ENCODE results near the gene OPN4. TPM values are rescaled to one million over a fixed set of nuclear protein-coding genes. Genes with fewer than 3 reads are reported as not detected.

The OPN4 gene
- total RNA-seq, 1 donor from 2014 or later: not detected

- H3K27me3 ChIP-seq (ENCODE audit: insufficient read depth, low read length): no peaks in the 10 kb centered on the region
- no peak overlapping the region for H2AFZ ChIP-seq (ENCODE audit: low read depth, low read length)
- H3K27ac ChIP-seq (ENCODE audit: low read depth, low read length): no peak overlapping the region
- no peaks in the 10 kb centered on the region for H3K36me3 ChIP-seq (ENCODE audit: insufficient read depth, low read length)
- no peak overlapping the region for H3K9ac ChIP-seq (ENCODE audit: low read length)
- TF ChIP-seq EZH2 (IDR thresholded peaks at IDR 0.05; ENCODE audit: insufficient read depth, low read length): no peak
- TF ChIP-seq, protein P1, sequence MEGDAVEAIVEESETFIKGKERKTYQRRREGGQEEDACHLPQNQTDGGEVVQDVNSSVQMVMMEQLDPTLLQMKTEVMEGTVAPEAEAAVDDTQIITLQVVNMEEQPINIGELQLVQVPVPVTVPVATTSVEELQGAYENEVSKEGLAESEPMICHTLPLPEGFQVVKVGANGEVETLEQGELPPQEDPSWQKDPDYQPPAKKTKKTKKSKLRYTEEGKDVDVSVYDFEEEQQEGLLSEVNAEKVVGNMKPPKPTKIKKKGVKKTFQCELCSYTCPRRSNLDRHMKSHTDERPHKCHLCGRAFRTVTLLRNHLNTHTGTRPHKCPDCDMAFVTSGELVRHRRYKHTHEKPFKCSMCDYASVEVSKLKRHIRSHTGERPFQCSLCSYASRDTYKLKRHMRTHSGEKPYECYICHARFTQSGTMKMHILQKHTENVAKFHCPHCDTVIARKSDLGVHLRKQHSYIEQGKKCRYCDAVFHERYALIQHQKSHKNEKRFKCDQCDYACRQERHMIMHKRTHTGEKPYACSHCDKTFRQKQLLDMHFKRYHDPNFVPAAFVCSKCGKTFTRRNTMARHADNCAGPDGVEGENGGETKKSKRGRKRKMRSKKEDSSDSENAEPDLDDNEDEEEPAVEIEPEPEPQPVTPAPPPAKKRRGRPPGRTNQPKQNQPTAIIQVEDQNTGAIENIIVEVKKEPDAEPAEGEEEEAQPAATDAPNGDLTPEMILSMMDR (IDR thresholded peaks at IDR 0.05; ENCODE audit: insufficient read depth, low read depth, low read length): no peak
- no peak overlapping the region for H3K4me3 ChIP-seq (ENCODE audit: insufficient read depth, low read depth, low read length)
- FAIRE-seq (no peak), DNase-seq (ENCODE audit: low read depth) (no peak)
- no peaks in the 10 kb centered on the region for H4K20me1 ChIP-seq (ENCODE audit: insufficient read depth, low read length)
- no peak overlapping the region for H3K4me3 Mint-ChIP-seq (ENCODE audit: unreplicated experiment)
- H3K4me2 ChIP-seq (ENCODE audit: low read length): no peak overlapping the region
- peaks cover 14% of the 10 kb centered on the region for H3K4me1 ChIP-seq (ENCODE audit: insufficient read depth, low read length)
- no peak overlapping the region for H3K27ac Mint-ChIP-seq (ENCODE audit: unreplicated experiment)
- H3K27me3 Mint-ChIP-seq (ENCODE audit: low read depth, unreplicated experiment): peaks cover 31% of the 10 kb centered on the region
- peaks cover 18% of the 10 kb centered on the region for H3K4me1 Mint-ChIP-seq (ENCODE audit: low read depth, unreplicated experiment)
- no peaks in the 10 kb centered on the region for H3K9me3 Mint-ChIP-seq (ENCODE audit: unreplicated experiment)
- peaks cover 2% of the 10 kb centered on the region for H3K36me3 Mint-ChIP-seq (ENCODE audit: low read depth, unreplicated experiment)
- H3K79me2 ChIP-seq (ENCODE audit: insufficient read depth, low read length): no peaks in the 10 kb centered on the region
- no peaks in the 10 kb centered on the region for H3K9me3 ChIP-seq (ENCODE audit: insufficient read depth, low read depth, low read length)
Observed at GRCh38 chr10:86691333-86692022, 37.1 kb downstream of the OPN4 start.

DNA sequence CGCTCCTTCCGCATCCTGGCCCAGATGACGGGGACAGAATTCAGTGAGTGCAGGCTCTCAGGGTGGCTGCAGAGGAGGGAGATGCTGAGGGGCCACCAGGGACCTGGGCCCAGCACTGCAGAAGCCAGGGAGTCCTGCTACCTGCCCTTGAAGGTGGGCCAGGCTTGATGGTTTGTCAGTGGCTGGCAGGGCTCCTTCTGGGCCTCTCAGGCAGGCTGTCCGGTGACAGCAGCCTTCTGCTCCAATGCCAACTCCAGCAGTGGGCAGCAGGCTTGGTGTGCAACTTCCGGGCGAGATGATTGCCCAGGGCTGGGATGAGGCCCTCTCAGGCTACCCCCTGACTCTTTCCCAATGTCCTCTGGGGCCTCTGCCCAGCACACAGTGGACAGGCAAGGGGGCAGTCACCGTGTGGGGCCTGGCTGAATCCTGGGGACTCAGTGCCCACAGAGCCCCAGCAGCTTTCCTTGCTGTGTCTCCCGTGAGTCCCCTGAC, 37.7 kb downstream of the OPN4 start:
- DNase-seq (ENCODE audit: low read depth) (no peak), FAIRE-seq (no peak)
- no peak overlapping the region for H2AFZ ChIP-seq (ENCODE audit: low read depth, low read length)
- H3K27ac ChIP-seq (ENCODE audit: low read depth, low read length): no peak overlapping the region
- no peak for TF ChIP-seq EZH2 (IDR thresholded peaks at IDR 0.05; ENCODE audit: insufficient read depth, low read length)
- TF ChIP-seq, protein P1 (IDR thresholded peaks at IDR 0.05; ENCODE audit: insufficient read depth, low read depth, low read length): no peak
- H3K27me3 ChIP-seq (ENCODE audit: insufficient read depth, low read length): no peaks in the 10 kb centered on the region
- no peak overlapping the region for H3K4me2 ChIP-seq (ENCODE audit: low read length)
- H3K36me3 Mint-ChIP-seq (ENCODE audit: low read depth, unreplicated experiment): peaks cover 7% of the 10 kb centered on the region
- no peaks in the 10 kb centered on the region for H3K79me2 ChIP-seq (ENCODE audit: insufficient read depth, low read length)
- no peaks in the 10 kb centered on the region for H4K20me1 ChIP-seq (ENCODE audit: insufficient read depth, low read length)
- no peaks in the 10 kb centered on the region for H3K9me3 ChIP-seq (ENCODE audit: insufficient read depth, low read depth, low read length)
- H3K27ac Mint-ChIP-seq (ENCODE audit: unreplicated experiment): no peak overlapping the region
- H3K9ac ChIP-seq (ENCODE audit: low read length): no peak overlapping the region
- peaks cover 14% of the 10 kb centered on the region for H3K4me1 ChIP-seq (ENCODE audit: insufficient read depth, low read length)
- H3K9me3 Mint-ChIP-seq (ENCODE audit: unreplicated experiment): no peaks in the 10 kb centered on the region
- H3K27me3 Mint-ChIP-seq (ENCODE audit: low read depth, unreplicated experiment): peaks cover 36% of the 10 kb centered on the region
- H3K4me1 Mint-ChIP-seq (ENCODE audit: low read depth, unreplicated experiment): peaks cover 18% of the 10 kb centered on the region
- no peak overlapping the region for H3K4me3 Mint-ChIP-seq (ENCODE audit: unreplicated experiment)
- no peak overlapping the region for H3K4me3 ChIP-seq (ENCODE audit: insufficient read depth, low read depth, low read length)
- H3K36me3 ChIP-seq (ENCODE audit: insufficient read depth, low read length): no peaks in the 10 kb centered on the region

DNA sequence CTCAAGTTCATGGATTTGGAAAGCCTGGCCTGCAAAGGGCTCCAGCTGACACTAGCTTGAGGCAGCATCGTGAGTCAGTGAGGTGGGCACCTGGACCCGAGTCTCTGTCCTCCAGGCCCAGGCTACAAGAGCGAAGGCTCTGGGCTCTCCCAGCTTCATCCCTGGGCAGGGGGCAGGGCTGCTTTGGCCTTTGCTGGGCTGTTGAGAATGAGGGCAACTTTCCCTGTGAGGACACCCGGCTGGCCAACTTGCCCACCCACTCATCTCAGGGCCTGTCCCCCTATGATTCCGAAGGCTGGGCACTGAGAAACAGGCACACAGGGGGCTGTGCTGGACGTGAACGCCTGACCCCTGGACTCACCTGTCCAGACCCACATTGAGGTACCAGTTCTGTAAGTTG, 38.3 kb downstream of the OPN4 start:
- Mint-ChIP-seq H3K36me3 (ENCODE audit: low read depth, unreplicated experiment) (peaks cover 7% of the 10 kb centered on the region), H3K4me3 (ENCODE audit: unreplicated experiment) (no peak overlapping the region), H3K27ac (ENCODE audit: unreplicated experiment) (no peak overlapping the region), H3K4me1 (ENCODE audit: low read depth, unreplicated experiment) (peaks cover 16% of the 10 kb centered on the region), H3K27me3 (ENCODE audit: low read depth, unreplicated experiment) (peaks cover 36% of the 10 kb centered on the region), H3K9me3 (ENCODE audit: unreplicated experiment) (no peaks in the 10 kb centered on the region)
- Histone ChIP-seq H3K9me3 (ENCODE audit: insufficient read depth, low read depth, low read length) (no peaks in the 10 kb centered on the region), H3K27me3 (ENCODE audit: insufficient read depth, low read length) (no peaks in the 10 kb centered on the region), H3K4me3 (ENCODE audit: insufficient read depth, low read depth, low read length) (no peak overlapping the region), H3K36me3 (ENCODE audit: insufficient read depth, low read length) (no peaks in the 10 kb centered on the region), H3K4me2 (ENCODE audit: low read length) (no peak overlapping the region), H3K9ac (ENCODE audit: low read length) (no peak overlapping the region), H2AFZ (ENCODE audit: low read depth, low read length) (no peak overlapping the region), H3K79me2 (ENCODE audit: insufficient read depth, low read length) (no peaks in the 10 kb centered on the region), H3K27ac (ENCODE audit: low read depth, low read length) (no peak overlapping the region), H4K20me1 (ENCODE audit: insufficient read depth, low read length) (no peaks in the 10 kb centered on the region), H3K4me1 (ENCODE audit: insufficient read depth, low read length) (peaks cover 11% of the 10 kb centered on the region)
- FAIRE-seq: no peak
- DNase-seq (ENCODE audit: low read depth): no peak
- TF ChIP-seq, protein P1 (IDR thresholded peaks at IDR 0.05; ENCODE audit: insufficient read depth, low read depth, low read length): no peak
- TF ChIP-seq EZH2 (IDR thresholded peaks at IDR 0.05; ENCODE audit: insufficient read depth, low read length): no peak

Measured in astrocyte (in vitro differentiated cells and primary cell).